ENCODE results near the gene ACKR3. TPM values are rescaled to one million over a fixed set of nuclear protein-coding genes. Genes with fewer than 3 reads are reported as not detected.

The ACKR3 gene
- total RNA-seq, 2 donors from 2014 or later: 3.5 to 10.1 TPM

- no peak for DNase-seq
- Histone ChIP-seq H3K4me1 (no peaks in the 10 kb centered on the region), H3K4me3 (no peak overlapping the region), H3K36me3 (no peaks in the 10 kb centered on the region), H3K9me3 (no peaks in the 10 kb centered on the region), H3K27me3 (no peaks in the 10 kb centered on the region), H3K9ac (ENCODE audit: low read depth in 2 of 2, low read length in 2 of 2) (no peak overlapping the region), H3K27ac (no peak overlapping the region)
- intact Hi-C loops (cut with DNase I): no loop called here
- no peak for TF ChIP-seq CTCF (IDR thresholded peaks at IDR 0.05)
Measured at GRCh38 chr2:236588932-236589592, 19.4 kb downstream of the ACKR3 start.

DNA sequence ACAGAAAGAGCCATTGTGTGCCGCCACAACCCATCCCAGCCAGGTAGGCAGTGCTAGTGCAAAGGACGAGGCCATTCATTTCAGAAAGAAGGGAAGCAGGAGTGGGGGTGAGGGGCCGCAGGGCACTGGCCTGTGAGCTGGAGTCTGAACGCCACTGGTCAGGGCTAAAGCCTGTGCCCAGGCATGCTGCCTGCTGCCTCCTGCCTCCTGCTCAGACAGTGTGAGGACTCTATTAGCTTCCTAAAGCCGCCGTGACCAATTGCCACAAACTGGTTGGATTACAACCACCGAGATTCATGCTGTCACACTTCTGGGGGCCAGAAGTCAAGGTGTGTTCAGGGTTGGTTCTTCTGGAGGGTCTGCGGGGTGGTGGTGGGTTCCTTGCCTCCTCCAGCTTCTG, 21.2 kb downstream of the ACKR3 start:
- no peak overlapping the region for H3K27ac ChIP-seq
- H3K4me1 ChIP-seq: no peaks in the 10 kb centered on the region
- no peak overlapping the region for H3K9ac ChIP-seq (ENCODE audit: low read depth in 2 of 2, low read length in 2 of 2)
- intact Hi-C loops (cut with DNase I): no loop called here
- H3K27me3 ChIP-seq: no peaks in the 10 kb centered on the region
- H3K9me3 ChIP-seq: no peaks in the 10 kb centered on the region
- H3K4me3 ChIP-seq: no peak overlapping the region
- TF ChIP-seq CTCF (IDR thresholded peaks at IDR 0.05): no peak
- DNase-seq: no peak
- H3K36me3 ChIP-seq: no peaks in the 10 kb centered on the region

- intact Hi-C loops (cut with DNase I): no loop called here
- no peak for DNase-seq
- no peak overlapping the region for H3K27ac ChIP-seq
- no peak overlapping the region for H3K9ac ChIP-seq (ENCODE audit: low read depth in 2 of 2, low read length in 2 of 2)
- no peaks in the 10 kb centered on the region for H3K9me3 ChIP-seq
- H3K27me3 ChIP-seq: no peaks in the 10 kb centered on the region
- no peaks in the 10 kb centered on the region for H3K4me1 ChIP-seq
- no peaks in the 10 kb centered on the region for H3K36me3 ChIP-seq
- no peak overlapping the region for H3K4me3 ChIP-seq
- no peak for TF ChIP-seq CTCF (IDR thresholded peaks at IDR 0.05)
Measured at GRCh38 chr2:236592821-236593220, 23.2 kb downstream of the ACKR3 start.

DNA sequence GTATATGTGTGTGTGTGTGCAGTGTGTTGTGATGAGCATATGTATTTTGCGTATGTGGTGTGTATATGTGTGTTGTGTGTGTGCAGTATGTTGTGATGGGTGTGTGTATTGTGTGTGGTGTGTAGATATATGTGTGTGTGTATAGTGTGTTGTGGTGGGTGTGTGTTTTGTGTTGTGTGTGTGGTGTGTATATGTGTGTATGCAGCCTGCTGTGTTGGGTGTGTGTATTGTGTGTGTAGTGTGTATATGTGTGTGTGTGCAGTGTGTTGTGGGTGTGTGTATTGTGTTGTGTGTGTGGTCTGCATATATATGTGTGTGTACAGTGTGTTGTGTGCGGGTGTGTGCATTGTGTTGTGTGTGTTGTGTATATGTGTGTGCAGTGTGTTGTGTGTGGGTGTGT, 23.9 kb downstream of the ACKR3 start:
- no peak for TF ChIP-seq CTCF (IDR thresholded peaks at IDR 0.05)
- Histone ChIP-seq H3K27me3 (no peaks in the 10 kb centered on the region), H3K36me3 (no peaks in the 10 kb centered on the region), H3K4me1 (no peaks in the 10 kb centered on the region), H3K9ac (ENCODE audit: low read depth in 2 of 2, low read length in 2 of 2) (no peak overlapping the region), H3K9me3 (no peaks in the 10 kb centered on the region), H3K27ac (no peak overlapping the region), H3K4me3 (no peak overlapping the region)
- intact Hi-C loops (cut with DNase I): no loop called here
- DNase-seq: no peak

GRCh38 chr2:236593956-236594355, 24.3 kb downstream of the ACKR3 start:
- DNase-seq: no peak
- Histone ChIP-seq H3K9ac (ENCODE audit: low read depth in 2 of 2, low read length in 2 of 2) (no peak overlapping the region), H3K9me3 (no peaks in the 10 kb centered on the region), H3K27me3 (no peaks in the 10 kb centered on the region), H3K4me1 (no peaks in the 10 kb centered on the region), H3K27ac (no peak overlapping the region), H3K36me3 (no peaks in the 10 kb centered on the region), H3K4me3 (no peak overlapping the region)
- no peak for TF ChIP-seq CTCF (IDR thresholded peaks at IDR 0.05)
- intact Hi-C loops (cut with DNase I): no loop called here

All from colonic mucosa (tissue), 4 donors.